ENCODE measurements around the gene TYW1B.

DNA sequence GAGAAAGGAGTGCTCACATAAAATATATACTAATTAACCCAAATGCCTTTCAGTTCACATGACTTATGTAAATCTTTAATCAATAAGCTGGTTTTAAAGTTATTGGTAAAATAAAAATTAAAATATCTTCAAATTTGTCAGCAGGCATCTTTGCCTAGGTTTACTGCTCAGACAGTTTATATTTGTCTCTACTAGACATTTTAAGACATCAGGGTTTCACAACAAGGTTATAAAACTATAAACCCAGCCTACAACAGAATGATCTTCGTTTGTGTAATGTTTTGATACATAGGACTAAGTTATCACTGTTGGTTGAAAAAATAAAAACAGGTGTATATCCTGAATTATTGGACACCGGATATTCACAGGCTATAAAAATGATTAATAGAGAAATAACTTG lies 67.4 kb downstream of the TYW1B start:
- TF ChIP-seq CTCF (IDR thresholded peaks at IDR 0.05) (no peak), EP300 (IDR thresholded peaks at IDR 0.05) (no peak)
